Activated CD8-positive, alpha-beta memory T cell treated with anti-CD3 and anti-CD28 coated beads for 1 hour (primary cell): ENCODE measurements around the gene POU2F3.

Experiments used
- DNase-seq, 2 donors: peaks; one replicate each; pipeline ENCODE4 v3.0.0-alpha.2; 2020; ENCODE audit warnings: low read depth in 1 of 2; ENCODE audit errors: extremely low read depth in 1 of 2

The POU2F3 gene

DNA sequence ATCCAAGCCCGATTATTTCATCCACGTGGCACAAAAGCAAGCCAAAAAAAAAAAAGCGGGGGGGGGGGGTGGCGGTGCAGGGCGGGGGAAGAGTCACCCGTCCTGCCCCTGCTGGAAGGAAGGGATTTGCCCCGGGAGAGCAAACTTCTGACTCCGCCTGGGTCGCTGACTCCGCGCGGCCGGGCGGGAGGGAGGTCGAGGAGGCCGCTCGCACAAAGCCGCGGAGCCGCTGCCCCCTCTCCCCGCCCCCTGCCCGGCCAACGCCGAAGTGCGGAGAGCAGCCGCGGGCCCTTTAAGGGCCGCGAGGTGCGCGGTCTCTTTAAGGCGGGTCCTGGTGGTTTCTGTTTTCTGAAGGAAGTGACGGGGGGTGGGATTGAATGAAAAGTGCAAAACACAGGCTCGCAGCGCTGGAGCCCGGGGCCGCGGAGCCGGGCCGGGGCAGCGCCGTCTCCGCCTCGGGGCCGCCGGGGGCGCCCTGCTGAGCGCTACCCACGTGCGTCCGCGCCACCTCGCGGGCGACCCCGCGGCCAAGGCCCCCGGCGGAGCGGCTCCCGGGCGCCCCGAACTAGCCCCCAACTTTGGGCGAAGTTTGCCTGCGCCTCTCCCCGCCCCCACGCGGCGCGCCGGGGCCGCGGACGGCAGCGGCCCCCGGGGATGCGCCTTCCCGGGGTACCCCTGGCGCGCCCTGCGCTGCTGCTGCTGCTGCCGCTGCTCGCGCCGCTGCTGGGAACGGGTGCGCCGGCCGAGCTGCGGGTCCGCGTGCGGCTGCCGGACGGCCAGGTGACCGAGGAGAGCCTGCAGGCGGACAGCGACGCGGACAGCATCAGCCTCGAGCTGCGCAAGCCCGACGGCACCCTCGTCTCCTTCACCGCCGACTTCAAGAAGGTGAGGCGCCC lies 29.1 kb upstream of the POU2F3 start, which contains the start of gene OAF:
Gene OAF, plus strand, starts transcription at position 407 of the 896 bp plus-strand sequence. Its CDS starts 248 bp downstream, at position 655.
- peak in 1 of 2 donors; percentile 24 for DNase-seq

- no peak for DNase-seq
Measured at GRCh38 chr11:120211522-120212258, 28.2 kb upstream of the POU2F3 start.

- no peak for DNase-seq
Measured at GRCh38 chr11:120212259-120212878, 27.6 kb upstream of the POU2F3 start.

DNA sequence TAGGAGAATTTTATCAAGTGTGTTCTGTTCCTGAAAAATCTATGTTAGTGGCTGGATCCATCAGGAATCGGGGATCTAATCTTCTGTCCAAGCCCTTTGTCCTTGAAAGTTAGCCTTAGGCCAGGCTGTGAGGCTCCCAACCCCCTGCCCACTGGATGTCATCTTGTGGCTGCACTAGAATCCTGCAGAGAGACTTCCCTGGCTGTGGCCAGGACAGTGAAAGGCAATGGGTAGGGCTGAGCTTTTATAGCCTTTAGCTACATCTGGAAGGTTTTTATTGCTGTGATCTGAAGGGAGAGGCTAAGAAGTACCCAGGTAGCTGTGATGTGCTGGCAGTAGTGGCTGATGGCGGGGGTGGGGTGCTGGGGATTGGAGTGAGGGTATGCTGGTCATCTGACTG lies 27.0 kb upstream of the POU2F3 start:
- DNase-seq = no peak

DNA sequence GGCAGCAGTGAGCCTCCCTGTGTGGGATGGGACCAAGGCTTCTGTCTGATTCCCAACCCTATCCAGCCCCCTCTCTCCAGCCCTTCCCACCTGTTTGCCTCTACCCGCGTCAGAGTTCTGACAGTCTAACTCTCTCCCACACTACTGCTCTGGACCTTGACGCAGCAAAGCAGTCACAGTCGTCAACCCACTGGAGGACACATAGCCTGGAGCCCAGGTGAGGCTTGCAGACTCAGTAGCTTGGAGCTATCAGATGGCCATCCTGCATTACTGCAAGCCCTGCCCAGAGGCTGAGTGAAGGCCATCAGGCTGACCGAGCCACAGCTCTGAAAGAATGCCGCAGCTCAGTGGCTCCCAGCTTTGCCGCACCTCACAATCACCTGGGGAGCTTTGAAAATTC lies 25.4 kb upstream of the POU2F3 start:
- no peak for DNase-seq

GRCh38 chr11:120215634-120216033 lies 24.3 kb upstream of the POU2F3 start:
- DNase-seq = no peak

- DNase-seq = no peak
Measured at GRCh38 chr11:120216426-120217102, 23.4 kb upstream of the POU2F3 start.

- DNase-seq = no peak
Measured at GRCh38 chr11:120217526-120217925, 22.4 kb upstream of the POU2F3 start.

DNA sequence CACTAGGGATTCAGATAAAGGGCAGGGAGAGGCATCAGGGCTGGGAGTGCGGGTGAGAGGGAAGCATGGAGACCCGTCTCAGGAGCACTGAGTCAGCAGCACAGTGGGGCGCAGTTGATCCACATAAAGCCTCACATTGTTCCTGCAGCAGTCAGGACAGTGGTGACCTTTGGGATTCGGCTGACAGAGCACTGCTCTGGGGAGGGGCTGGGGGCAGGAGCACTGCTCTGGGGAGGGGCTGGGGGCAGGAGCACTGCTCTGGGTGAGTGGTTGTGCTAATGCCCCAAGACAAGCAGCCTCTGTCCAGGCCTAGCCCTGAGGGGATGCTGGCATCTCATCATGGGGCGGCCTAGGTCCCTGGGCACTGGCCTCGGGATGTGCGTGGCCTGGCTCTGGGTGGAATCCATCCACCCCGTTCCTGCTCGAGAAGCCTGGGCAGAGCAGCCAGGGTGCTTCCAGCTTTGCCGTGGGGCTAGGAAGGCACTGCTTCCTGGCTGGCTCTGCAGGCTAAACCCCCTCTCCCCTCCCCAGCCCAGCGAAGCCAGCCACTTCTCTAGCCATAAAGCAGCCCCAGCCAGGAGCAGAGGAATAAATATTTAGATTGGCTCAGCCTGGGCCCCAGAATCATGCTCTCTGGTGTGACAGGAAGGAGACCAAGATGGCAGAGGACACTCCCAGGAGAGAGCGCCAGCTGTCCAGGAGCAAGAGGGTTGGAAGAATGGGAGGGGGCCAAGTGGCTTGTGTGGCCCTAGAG lies 21.8 kb upstream of the POU2F3 start:
- no peak for DNase-seq

- DNase-seq = no peak
Measured at GRCh38 chr11:120218695-120219033, 21.3 kb upstream of the POU2F3 start.

DNA sequence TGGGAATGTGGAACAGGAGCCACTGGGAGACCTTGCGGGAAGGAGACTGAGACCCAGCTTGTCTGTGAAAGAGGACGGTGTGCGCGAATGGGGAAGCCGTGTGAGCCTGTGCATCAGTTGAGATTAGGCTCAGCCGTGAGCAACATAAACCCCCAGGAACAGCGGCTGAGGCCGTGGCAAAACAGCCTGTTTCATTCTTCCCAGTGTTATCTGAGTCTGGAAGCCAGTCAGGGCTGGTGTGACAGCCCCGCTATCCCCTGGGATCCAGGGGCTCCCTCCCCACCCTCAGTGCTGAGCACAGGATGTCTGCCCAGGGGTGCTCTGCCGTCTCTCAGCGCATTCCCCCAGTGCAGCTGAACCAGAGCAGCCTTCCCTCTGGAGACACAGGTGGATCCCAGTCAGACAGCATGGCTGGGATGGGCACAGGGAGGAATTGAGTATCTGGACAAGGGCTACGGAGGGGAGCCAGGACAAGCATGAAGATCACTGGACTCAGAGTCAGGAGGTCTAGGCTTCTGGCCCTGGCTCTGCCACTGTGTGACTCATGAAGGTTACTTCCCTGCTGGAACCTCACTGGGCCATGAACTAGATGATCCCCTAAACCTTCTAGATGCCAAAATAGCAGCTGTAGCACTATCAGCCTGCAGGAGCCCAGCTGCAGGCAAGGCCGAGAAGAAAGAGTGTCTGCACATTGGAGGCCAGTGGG lies 20.6 kb upstream of the POU2F3 start:
- no peak for DNase-seq

DNA sequence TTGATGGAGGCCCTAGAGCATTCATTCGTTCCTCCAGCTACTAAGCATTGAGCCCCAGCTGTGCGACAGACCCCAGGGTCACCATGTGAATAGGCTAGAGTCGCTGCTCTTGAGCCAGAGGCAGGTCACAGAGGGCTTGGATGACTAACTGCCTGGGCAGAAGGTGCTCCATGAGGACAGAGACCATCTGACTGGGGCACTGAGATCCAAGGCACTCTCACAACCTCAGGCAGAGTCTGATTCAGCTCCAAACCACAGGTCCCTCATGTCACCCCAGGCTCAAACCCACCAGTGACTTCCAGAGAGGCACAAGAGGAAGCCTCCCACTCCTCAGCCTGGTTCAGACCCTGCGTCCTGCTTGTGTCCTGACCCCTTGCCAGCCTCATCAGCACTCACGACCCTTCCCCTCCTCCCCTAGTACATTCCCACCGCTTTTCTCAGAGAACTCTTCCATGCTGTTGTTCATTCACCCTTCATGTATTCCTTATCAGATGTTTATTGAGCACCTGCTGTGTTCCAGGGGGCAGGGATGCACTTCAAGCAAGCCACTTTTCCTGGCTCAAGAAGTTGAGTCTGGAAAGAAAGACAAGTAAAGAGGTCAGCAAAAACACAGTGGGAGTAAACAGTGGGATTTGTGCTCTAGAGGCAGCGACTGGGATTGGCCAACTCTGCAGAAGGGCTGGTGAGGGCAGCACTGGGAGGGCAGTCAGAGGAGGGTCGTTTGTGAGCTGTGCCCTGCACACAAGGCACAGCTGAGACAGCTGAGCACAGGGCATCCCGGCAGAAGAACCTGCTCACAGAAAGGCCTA lies 19.8 kb upstream of the POU2F3 start:
- no peak for DNase-seq

- no peak for DNase-seq
Measured at GRCh38 chr11:120220747-120221037, 19.2 kb upstream of the POU2F3 start.

GRCh38 chr11:120221115-120221752 lies 18.7 kb upstream of the POU2F3 start:
- DNase-seq = no peak

DNA sequence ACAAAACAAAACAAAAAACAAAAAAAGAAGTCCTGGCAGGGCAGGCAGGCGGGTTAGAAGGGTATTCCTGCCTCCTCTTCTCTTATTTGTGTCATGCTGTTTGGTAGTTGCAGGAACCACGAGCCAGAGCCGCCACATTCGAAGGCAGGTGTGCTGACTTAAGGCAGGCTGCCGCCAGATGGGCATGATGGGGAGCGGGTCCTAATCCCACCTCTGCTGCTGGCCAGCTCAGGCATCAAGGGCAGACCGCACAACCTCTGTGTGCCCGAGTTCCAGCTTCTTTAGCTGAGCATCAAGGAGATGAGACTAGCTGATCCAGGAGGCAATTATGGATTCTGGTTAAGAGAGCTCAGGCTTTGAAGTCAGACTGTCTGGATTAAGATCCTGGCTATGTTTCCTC lies 17.0 kb upstream of the POU2F3 start:
- no peak for DNase-seq

DNA sequence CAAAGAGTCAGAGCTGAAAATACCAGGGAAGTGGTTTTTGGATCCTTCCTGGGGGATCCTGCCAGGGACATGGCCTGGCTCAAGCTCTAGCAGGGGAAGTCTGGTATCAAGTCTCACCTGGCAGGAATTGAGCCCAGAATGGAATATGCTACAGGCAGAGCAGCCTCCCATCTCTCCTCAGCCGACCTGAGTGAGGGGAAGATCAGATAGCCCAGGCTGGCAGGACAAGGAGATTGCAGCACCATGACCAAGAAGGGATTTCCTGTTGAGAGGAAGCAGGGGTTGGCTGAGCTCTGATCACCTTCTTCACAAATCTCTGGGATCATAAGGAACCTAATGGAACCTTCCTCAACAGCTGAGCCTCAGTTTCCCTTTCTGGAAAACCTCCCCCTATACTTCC lies 16.1 kb upstream of the POU2F3 start:
- no peak for DNase-seq

GRCh38 chr11:120224361-120224760 lies 15.6 kb upstream of the POU2F3 start:
- DNase-seq = no peak

GRCh38 chr11:120224972-120225909 lies 14.7 kb upstream of the POU2F3 start:
- DNase-seq = no peak
